ENCODE data around the gene ATG9B. TPM values are rescaled to one million over a fixed set of nuclear protein-coding genes. Genes with fewer than 3 reads are reported as not detected.
"Not testable (repeated sequence)": the region's sequence is repeated elsewhere in the genome, so short reads cannot be mapped to it uniquely, and the experiment has no call there.

ATG9B gene
- total RNA-seq, 1 donor from 2014 or later: not detected

GRCh38 chr7:151017370-151017952 lies 6.8 kb downstream of the ATG9B start:
- no peak for DNase-seq (ENCODE audit: extremely low read depth, low read depth, low spot score)

DNA sequence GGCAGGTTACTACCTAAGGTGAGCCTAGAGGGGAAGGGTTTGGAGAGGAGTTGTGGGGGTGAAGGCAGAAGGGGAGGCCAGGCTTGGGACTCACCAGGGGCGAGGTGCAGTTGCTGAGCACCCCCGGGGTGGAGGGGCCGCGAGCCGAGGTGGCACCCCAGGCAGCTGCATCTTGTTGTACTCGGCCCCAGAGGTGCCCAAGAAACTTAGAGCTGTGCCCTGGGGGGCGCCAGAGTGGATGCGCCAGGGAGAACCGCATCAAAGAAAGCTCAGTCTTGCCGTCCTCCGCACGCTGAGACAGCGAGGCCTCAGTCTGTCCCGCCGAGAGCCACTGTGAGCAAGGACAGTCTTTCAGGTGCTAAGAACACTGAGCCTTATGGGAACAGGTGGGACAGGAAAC lies 7.4 kb downstream of the ATG9B start:
- no peak for DNase-seq (ENCODE audit: extremely low read depth, low read depth, low spot score)

DNA sequence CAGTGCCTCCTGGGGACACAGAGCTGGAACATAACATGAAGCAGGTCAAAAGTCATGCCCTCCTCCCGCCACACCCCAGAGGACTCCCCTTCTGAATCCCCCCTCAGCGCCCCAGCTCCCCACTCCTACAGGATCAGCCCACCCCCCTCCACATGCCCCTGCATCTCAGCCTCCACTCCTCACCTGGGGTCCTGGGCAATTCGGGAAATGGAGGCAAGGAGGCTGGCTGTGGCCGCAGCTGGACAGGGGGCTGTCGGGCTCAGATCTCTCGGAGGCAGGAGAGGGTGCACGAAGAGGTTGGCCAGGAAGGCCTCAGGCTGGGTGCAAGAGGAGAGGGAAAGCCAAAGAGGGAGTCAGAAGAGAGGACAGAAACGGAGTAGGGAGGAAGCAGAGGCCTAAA lies 7.8 kb downstream of the ATG9B start:
- no peak for DNase-seq (ENCODE audit: extremely low read depth, low read depth, low spot score)

DNA sequence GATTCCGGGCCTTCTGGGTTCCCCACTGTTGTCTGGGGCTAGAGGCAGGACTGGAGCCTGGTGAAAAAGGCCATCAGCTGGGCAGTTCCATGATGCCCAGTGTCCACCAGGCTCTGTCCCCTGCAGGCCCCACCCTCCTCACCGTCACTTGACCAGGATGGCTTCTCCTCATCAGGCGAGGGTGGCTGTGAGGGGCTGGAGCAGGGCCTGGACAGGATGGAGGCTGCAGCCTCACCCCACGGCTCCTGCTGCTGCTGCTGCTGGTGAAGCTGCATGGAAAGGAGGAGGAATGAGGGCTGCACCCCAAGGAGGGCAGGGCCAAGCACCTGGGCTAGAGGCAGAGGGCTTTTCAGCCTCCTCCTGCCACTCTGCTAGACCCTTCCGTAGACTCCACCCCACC lies 8.3 kb downstream of the ATG9B start:
- no peak for DNase-seq (ENCODE audit: extremely low read depth, low read depth, low spot score)

GRCh38 chr7:151014950-151015349 lies 9.3 kb downstream of the ATG9B start:
- no peak for DNase-seq (ENCODE audit: extremely low read depth, low read depth, low spot score)

GRCh38 chr7:151013733-151014497 lies 10.4 kb downstream of the ATG9B start:
- no peak for DNase-seq (ENCODE audit: extremely low read depth, low read depth, low spot score)

DNA sequence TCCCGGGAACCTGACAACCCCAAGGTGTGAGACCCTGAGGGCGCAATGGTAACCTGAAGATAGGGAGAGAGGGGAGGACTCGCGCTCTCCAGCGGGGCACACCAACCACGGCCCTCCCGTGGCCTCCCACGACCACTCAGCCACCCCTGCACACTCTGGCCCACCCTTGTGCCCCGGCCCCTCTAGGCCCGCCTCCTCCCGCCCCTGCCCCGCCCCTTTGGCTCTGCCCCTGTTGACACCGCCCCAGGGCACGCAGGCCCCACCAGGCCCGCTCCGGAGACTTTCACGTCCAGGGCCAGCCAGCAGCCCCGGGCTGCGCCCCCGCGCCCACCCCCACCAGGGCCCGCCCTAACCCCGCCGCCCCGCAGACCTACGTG lies 10.9 kb downstream of the ATG9B start:
- no peak for DNase-seq (ENCODE audit: extremely low read depth, low read depth, low spot score)

DNA sequence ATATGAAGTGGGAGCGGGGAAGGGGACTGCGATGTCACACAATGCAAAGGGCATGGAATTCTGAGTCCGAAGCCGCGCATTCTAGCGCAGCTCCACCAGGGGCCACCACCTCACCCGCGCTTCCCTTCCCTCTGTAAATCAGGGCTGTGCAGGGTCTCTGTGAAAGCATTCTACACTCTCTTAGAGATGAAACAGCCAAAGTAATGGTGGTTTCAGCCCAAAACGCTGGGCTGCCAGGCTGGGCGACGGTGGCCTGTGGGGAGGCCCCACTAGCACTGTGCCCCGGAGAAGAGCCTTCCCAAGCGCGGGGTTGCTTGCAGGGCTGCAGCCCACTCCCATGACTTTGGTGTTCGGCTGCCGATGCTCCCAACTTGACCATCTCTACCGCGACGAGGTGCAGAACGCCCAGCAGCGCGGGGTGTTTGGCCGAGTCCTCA lies 11.4 kb downstream of the ATG9B start:
- DNase-seq (ENCODE audit: extremely low read depth, low read depth, low spot score): no peak

DNA sequence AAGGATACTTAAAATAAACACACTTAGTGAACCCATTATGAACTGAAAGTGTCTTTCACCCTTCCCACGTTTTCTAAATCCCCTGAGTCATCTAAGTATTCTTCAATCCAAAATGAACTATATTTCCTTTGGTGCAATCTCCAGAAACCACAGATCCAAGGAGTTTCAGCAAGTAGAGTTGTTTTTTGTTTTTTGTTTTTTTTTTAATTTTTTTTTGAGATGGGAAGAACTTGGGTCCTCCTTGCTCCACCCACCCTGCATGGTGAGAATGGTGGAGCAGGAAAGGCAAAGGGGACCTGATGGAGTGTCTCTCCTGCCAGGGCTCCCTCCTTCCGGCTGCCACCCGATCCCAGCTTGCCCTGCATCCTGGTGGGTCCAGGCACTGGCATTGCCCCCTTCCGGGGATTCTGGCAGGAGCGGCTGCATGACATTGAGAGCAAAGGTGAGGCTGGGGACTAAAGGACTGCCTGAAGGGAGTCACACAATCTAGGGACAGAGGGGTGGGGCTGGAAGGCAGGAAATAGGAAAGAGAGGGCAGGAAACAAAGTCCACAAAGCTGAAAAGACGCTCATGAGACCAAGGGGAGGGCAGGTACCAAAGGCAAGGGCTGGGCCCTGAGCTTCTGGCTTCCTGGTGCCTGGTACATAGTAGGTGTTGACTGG lies 12.1 kb downstream of the ATG9B start:
- no peak for DNase-seq (ENCODE audit: extremely low read depth, low read depth, low spot score)

DNA sequence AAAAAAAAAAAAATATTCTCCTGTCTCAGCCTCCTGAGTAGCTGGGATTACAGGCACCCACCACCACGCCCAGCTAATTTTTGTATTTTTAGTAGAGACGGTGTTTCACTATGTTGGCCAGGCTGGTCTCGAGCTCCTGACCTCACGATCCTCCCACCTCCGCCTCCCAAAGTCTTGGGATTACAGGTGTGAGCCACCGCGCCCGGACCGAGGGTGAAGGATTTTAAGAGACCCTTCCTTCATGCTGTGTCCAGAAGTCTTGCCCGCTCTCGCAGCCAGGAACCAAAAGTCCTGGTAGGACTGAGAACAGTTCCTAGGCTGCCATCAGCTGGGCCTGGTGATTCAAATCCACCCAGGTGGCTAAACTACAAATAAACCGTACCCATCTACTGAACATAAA lies 12.7 kb downstream of the ATG9B start:
- not testable (repeated sequence) for DNase-seq (ENCODE audit: extremely low read depth, low read depth, low spot score)

DNA sequence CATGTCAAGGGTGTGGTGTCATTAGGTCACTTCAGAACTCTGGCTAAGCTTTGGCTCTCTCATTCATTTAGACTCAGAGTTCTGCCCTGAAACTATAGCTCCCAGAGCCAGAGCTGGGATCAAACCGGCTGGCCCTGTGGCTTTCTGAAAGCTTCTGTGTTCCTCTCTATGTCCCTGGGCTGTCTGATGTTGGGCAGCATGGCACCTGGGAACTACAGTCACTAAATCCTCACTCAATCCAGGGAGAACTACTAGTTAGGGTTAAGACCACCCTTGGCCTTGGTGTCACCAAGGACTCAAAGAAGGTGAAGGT lies 13.2 kb downstream of the ATG9B start:
- DNase-seq (ENCODE audit: extremely low read depth, low read depth, low spot score): no peak

- no peak for DNase-seq (ENCODE audit: extremely low read depth, low read depth, low spot score)
Measured at GRCh38 chr7:151010307-151011096, 13.8 kb downstream of the ATG9B start.

- DNase-seq (ENCODE audit: extremely low read depth, low read depth, low spot score): no peak
Measured at GRCh38 chr7:151010037-151010306, 14.3 kb downstream of the ATG9B start.

GRCh38 chr7:151009327-151010036 lies 14.8 kb downstream of the ATG9B start:
- DNase-seq (ENCODE audit: extremely low read depth, low read depth, low spot score): no peak

DNA sequence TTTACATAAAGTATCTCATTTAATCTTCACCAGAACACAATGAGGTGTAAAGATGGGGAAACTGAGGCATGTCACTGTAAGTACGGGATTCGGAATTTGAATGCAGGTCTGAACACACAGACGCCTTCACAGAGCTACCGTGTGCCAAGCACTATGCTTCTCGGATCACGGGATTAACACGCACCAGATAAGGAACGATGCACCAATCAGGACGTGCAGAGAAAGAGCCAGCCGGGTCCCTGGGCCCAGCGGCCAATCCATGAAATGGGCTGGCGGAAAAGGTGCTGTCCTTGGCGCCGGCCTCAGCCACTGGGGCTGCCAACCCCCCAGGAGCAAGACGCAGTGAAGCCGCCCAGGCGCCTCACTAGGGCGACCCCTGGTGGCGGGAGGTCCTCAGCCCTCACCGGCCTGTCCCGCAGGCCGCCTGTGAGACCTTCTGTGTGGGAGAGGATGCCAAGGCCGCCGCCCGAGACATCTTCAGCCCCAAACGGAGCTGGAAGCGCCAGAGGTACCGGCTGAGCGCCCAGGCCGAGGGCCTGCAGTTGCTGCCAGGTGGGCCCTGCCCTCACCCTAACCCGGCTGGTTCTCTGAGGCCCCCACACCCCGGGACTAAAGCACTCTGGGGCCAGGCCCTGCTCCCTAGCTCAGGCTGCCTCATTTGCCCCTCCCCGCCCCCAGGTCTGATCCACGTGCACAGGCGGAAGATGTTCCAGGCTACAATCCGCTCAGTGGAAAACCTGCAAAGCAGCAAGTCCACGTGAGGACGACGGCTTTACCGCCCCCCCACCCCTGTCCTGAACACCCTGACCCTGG lies 15.6 kb downstream of the ATG9B start:
- no peak for DNase-seq (ENCODE audit: extremely low read depth, low read depth, low spot score)

DNA sequence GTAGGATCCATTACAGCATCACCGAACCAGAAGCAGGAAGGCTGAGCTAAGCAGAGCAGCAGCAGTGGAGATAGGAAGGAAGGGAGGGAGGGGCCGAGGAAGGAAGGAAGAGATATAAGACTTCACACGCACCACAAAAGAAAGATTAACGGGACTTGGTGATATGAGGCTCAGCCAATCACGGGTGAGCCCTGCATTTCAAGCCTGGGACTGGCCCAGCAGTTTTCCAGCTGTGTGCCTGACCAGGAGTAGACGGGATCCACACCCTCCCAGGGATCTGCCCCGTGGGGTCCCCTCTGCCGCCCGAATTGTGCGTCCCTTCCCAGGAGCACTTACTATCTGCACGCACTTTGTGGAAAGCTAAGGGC lies 16.2 kb downstream of the ATG9B start:
- no peak for DNase-seq (ENCODE audit: extremely low read depth, low read depth, low spot score)

DNA sequence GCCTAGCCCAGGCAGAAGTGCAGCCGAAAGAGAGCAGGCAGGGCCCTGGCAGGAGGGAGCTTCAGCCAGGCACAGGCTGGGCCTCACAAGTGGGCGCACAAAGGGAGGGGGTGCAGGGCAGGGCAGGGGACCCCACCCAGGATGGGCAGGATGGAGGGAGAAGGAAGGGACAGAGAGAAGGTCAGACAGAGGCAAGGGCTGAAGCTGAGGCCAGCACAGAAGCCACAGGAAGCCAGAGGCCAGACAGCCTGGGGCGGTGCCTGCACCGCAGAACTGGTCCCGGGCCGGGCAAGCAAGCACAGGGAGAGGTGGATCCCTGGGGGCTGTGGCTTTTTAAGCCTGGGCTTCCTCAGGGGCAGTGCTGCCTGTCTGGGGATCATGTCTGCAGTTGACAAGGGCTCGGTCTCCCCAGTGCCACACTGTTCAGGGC lies 16.8 kb downstream of the ATG9B start:
- no peak for DNase-seq (ENCODE audit: extremely low read depth, low read depth, low spot score)

- DNase-seq (ENCODE audit: extremely low read depth, low read depth, low spot score): no peak
Measured at GRCh38 chr7:151006590-151007300, 17.5 kb downstream of the ATG9B start.

GRCh38 chr7:151005566-151005965 lies 18.7 kb downstream of the ATG9B start:
- DNase-seq (ENCODE audit: extremely low read depth, low read depth, low spot score): no peak

DNA sequence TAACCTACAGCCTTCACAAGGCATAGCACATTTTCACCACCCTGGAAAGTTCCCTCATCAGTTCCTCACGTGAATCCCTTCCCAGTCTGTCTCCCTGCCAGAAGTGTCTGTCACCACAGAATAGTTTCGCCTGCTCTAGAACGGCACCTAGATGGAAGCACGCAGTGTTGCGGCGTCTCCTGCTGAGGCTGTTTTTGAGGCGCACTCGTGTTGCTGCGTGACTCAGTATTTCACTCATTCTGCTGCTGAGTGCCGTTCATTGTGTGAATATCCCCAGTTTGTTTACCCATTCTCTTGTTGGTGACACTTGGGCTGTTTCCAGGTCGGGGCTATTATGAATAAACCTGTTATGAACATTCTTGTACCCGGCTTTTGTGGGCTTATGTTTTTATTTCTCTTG lies 20.7 kb downstream of the ATG9B start:
- DNase-seq (ENCODE audit: extremely low read depth, low read depth, low spot score): no peak
